CD4-positive, alpha-beta T cell treated with Interleukin-15 for 4 hours (primary cell): ENCODE measurements around the gene KIF6.

ENCODE experiments used
- DNase-seq: peaks from one replicate; pipeline ENCODE4 v3.0.0-alpha.2; 2020; ENCODE audit warnings: low spot score

KIF6 gene

GRCh38 chr6:39420300-39421265 lies 304.6 kb downstream of the KIF6 start:
- no peak for DNase-seq

GRCh38 chr6:39419607-39420006 lies 305.6 kb downstream of the KIF6 start:
- DNase-seq: no peak

GRCh38 chr6:39417440-39417839 lies 307.8 kb downstream of the KIF6 start:
- no peak for DNase-seq

- DNase-seq: no peak
Measured at GRCh38 chr6:39416728-39417127, 308.5 kb downstream of the KIF6 start.

GRCh38 chr6:39416026-39416425 lies 309.2 kb downstream of the KIF6 start:
- no peak for DNase-seq

GRCh38 chr6:39415482-39415881 lies 309.7 kb downstream of the KIF6 start:
- no peak for DNase-seq

- no peak for DNase-seq
Measured at GRCh38 chr6:39411465-39411864, 313.7 kb downstream of the KIF6 start.

- DNase-seq: no peak
Measured at GRCh38 chr6:39411001-39411400, 314.2 kb downstream of the KIF6 start.

GRCh38 chr6:39409889-39410288 lies 315.3 kb downstream of the KIF6 start:
- no peak for DNase-seq

GRCh38 chr6:39407446-39407993 lies 317.7 kb downstream of the KIF6 start:
- no peak for DNase-seq

GRCh38 chr6:39404312-39404711 lies 320.9 kb downstream of the KIF6 start:
- DNase-seq: no peak

- DNase-seq: no peak
Measured at GRCh38 chr6:39403304-39403703, 321.9 kb downstream of the KIF6 start.

- DNase-seq: no peak
Measured at GRCh38 chr6:39402239-39402751, 322.9 kb downstream of the KIF6 start.

- no peak for DNase-seq
Measured at GRCh38 chr6:39401376-39401775, 323.8 kb downstream of the KIF6 start.

GRCh38 chr6:39400026-39400425 lies 325.2 kb downstream of the KIF6 start:
- DNase-seq: no peak

GRCh38 chr6:39396854-39397253 lies 328.4 kb downstream of the KIF6 start:
- DNase-seq: no peak

- no peak for DNase-seq
Measured at GRCh38 chr6:39393075-39393474, 332.1 kb downstream of the KIF6 start.

GRCh38 chr6:39391182-39391581 lies 334.0 kb downstream of the KIF6 start:
- DNase-seq: no peak

- no peak for DNase-seq
Measured at GRCh38 chr6:39389484-39389767, 335.8 kb downstream of the KIF6 start.

GRCh38 chr6:39388606-39389483 lies 336.4 kb downstream of the KIF6 start:
- DNase-seq: no peak

- no peak for DNase-seq
Measured at GRCh38 chr6:39387785-39388184, 337.4 kb downstream of the KIF6 start.

- no peak for DNase-seq
Measured at GRCh38 chr6:39386487-39386886, 338.7 kb downstream of the KIF6 start.
